HCT116 (cell line): ENCODE measurements around the gene EXOSC1.

Experiments
- CEBPB ChIP-seq: IDR thresholded peaks from 2 replicates; pipeline ENCODE4 v1.6.1; 2012; ENCODE audit warnings: low read depth
- CTCF ChIP-seq, 3 experiments: fragments of 200-600 bp in 1 of 3; sonication (generic) in 1 of 3; IDR thresholded peaks in 2 of 3; conservative IDR thresholded peaks in 1 of 3; 2 replicates each; pipeline ENCODE4 v1.5.1; 2012 to 2017; ENCODE audit warnings: low read depth in 2 of 3, low read length in 2 of 3, antibody characterized with exemption in 1 of 3, borderline replicate concordance in 1 of 3, control low read depth in 1 of 3, mild to moderate bottlenecking in 1 of 3, mixed read lengths in 1 of 3, mixed run types in 1 of 3, moderate library complexity in 1 of 3; ENCODE audit not compliant: insufficient read depth in 1 of 3
- EGR1 ChIP-seq: IDR thresholded peaks from 2 replicates; pipeline ENCODE4 v1.6.1; 2012; ENCODE audit warnings: low read depth
- EZH2 ChIP-seq: fragments of 200-600 bp; sonication (generic); IDR thresholded peaks from 2 replicates; pipeline ENCODE4 v1.6.1; 2017; ENCODE audit warnings: antibody characterized with exemption, mixed run types
- POLR2A ChIP-seq: IDR thresholded peaks from 2 replicates; pipeline ENCODE4 v1.7.0; 2011; ENCODE audit warnings: borderline replicate concordance; ENCODE audit not compliant: insufficient read depth, insufficient read length; ENCODE audit errors: extremely low read depth
- POLR2AphosphoS5 ChIP-seq: IDR thresholded peaks from 2 replicates; pipeline ENCODE4 v1.6.1; 2011; ENCODE audit warnings: mild to moderate bottlenecking, low read depth, low read length, moderate library complexity
- REST ChIP-seq: IDR thresholded peaks from 2 replicates; pipeline ENCODE4 v1.6.1; 2012; ENCODE audit warnings: low read depth
- SIN3A ChIP-seq: IDR thresholded peaks from 2 replicates; pipeline ENCODE4 v1.6.1; 2012; ENCODE audit warnings: low read depth
- SRF ChIP-seq: IDR thresholded peaks from 2 replicates; pipeline ENCODE4 v1.6.1; 2012; ENCODE audit warnings: low read depth
- YY1 ChIP-seq: IDR thresholded peaks from 2 replicates; pipeline ENCODE4 v1.6.1; 2011; ENCODE audit warnings: low read length, low read depth, moderate library complexity, mild to moderate bottlenecking; ENCODE audit not compliant: insufficient replicate concordance; ENCODE audit errors: extremely low read depth
- ZFX ChIP-seq: fragments of 450-650 bp; IDR thresholded peaks from 2 replicates; pipeline ENCODE4 v1.6.1; 2017
- ZNF274 ChIP-seq: fragments of 200-500 bp; sonication (Bioruptor generic); IDR thresholded peaks from 2 replicates; pipeline ENCODE4 v1.6.1; 2014; ENCODE audit warnings: mild to moderate bottlenecking, low read depth, low read length, inconsistent platforms

DNA sequence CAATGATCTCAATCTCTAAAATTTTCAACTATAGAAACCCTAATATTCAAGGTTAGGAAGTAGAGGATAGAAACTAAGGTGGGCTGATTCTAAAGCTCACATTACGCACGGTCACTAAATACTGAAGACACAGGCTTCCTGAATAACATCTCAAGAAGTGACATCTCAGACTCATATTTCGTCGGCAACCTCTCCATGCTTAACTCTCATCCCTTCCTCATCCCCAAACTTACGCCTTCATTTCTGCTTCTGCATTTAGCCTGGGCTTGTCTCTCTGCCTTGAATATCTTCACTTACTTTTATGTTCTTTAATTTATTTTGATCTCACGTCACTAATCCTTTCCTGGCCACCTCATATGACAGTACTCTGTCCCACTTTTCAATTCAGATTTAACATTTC, 10.6 kb downstream of the EXOSC1 start:
- TF ChIP-seq EGR1: no peak
- no peak for TF ChIP-seq CTCF (IDR thresholded peaks at IDR 0.05 in 2 of 3, conservative IDR thresholded peaks at IDR 0.05 in 1 of 3; ENCODE audit: borderline replicate concordance in 1 of 3, insufficient read depth in 1 of 3, low read depth in 2 of 3, low read length in 2 of 3)
- 0 out of 2 replicates have a peak, but pooled peaks have one; percentile 11 for TF ChIP-seq POLR2AphosphoS5
- TF ChIP-seq ZFX: no peak
- TF ChIP-seq SRF: no peak
- TF ChIP-seq YY1: no peak
- no peak for TF ChIP-seq POLR2A
- TF ChIP-seq EZH2: no peak
- TF ChIP-seq REST: no peak
- no peak for TF ChIP-seq SIN3A
- no peak for TF ChIP-seq ZNF274
- no peak for TF ChIP-seq CEBPB
